OCI-M2 (cell line): Measurements from ENCODE around the gene SLC12A5.
"Not testable (repeated sequence)": the region's sequence is repeated elsewhere in the genome, so short reads cannot be mapped to it uniquely, and the experiment has no call there.

Source experiments
- DNase-seq: peaks from one replicate; lab custom pipeline; 2025; ENCODE audit not compliant: unreplicated experiment; lab: John Stamatoyannopoulos, UW

SLC12A5 gene

GRCh38 chr20:46073443-46073842 lies 44.4 kb downstream of the SLC12A5 start:
- no peak for DNase-seq

GRCh38 chr20:46074006-46074405 lies 45.0 kb downstream of the SLC12A5 start:
- no peak for DNase-seq

GRCh38 chr20:46076806-46077205 lies 47.8 kb downstream of the SLC12A5 start:
- no peak for DNase-seq

GRCh38 chr20:46077642-46078305 lies 48.8 kb downstream of the SLC12A5 start:
- DNase-seq = no peak

GRCh38 chr20:46078954-46079353 lies 49.9 kb downstream of the SLC12A5 start:
- DNase-seq = no peak

- no peak for DNase-seq
Measured at GRCh38 chr20:46081074-46081473, 52.1 kb downstream of the SLC12A5 start.

- no peak for DNase-seq
Measured at GRCh38 chr20:46083101-46083500, 54.1 kb downstream of the SLC12A5 start.

- DNase-seq = no peak
Measured at GRCh38 chr20:46083531-46084061, 54.6 kb downstream of the SLC12A5 start.

GRCh38 chr20:46084805-46085178 lies 55.8 kb downstream of the SLC12A5 start:
- no peak for DNase-seq

GRCh38 chr20:46085179-46085851 lies 56.3 kb downstream of the SLC12A5 start:
- DNase-seq = no peak

GRCh38 chr20:46087161-46087560 lies 58.1 kb downstream of the SLC12A5 start:
- no peak for DNase-seq

GRCh38 chr20:46088409-46089166 lies 59.6 kb downstream of the SLC12A5 start:
- no peak for DNase-seq

GRCh38 chr20:46089167-46089416 lies 60.1 kb downstream of the SLC12A5 start:
- no peak for DNase-seq

- DNase-seq = peak; percentile 88
Measured at GRCh38 chr20:46089417-46090388, 60.7 kb downstream of the SLC12A5 start, which contains the start of gene NCOA5. TSS of gene NCOA5 (minus strand) at chr20:46089962. CDS start at chr20:46079424, 10,538 bp downstream.

- DNase-seq = not testable (repeated sequence)
Measured at GRCh38 chr20:46091622-46092535, 62.9 kb downstream of the SLC12A5 start.

GRCh38 chr20:46093531-46093930 lies 64.5 kb downstream of the SLC12A5 start:
- DNase-seq = no peak

- DNase-seq = no peak
Measured at GRCh38 chr20:46099491-46100287, 70.7 kb downstream of the SLC12A5 start.

GRCh38 chr20:46100444-46100843 lies 71.4 kb downstream of the SLC12A5 start:
- DNase-seq = not testable (repeated sequence)

- no peak for DNase-seq
Measured at GRCh38 chr20:46100988-46101387, 72.0 kb downstream of the SLC12A5 start.
